ENCODE data around the gene NMNAT2. TPM values are rescaled to one million over a fixed set of nuclear protein-coding genes. Genes with fewer than 3 reads are reported as not detected.

The NMNAT2 gene
- total and polyA plus RNA-seq, 2 of the 8 experiments (the other 6 are each of a cell fraction or from before 2014, with no cell fraction given) = 6.5 to 20.9 TPM

DNA sequence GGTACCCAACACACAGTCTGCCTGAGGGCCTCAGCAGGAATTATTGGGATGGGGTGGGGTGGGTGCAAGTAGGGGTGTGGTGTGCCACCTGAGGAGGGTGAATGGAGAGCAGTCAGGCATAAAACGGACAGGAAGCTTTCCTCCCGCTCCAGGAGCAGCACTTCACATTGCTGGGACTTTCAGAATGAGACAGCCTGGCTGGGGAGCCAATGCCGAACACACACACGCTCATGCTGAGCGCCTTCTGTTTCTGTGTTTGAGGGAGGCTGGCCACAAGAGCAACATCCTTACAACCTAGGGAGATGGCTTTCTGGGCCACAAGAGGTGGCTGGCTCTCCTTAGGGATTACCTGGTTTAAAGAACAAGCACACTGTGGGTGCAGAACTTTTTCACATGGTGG is 134.1 kb downstream of the NMNAT2 start:
- CTCF ChIA-PET (ENCODE audit: partially characterized antibody) = interaction anchor here (0.6 to 6.8 kb wide), 9 partner anchors 7 to 319 kb away, joined by 3 to 84 read pairs (median 3); no protein-coding TSS in a partner anchor
- TF ChIP-seq CBX5 (IDR thresholded peaks at IDR 0.05; ENCODE audit: low read depth, low read length) = no peak
- TF ChIP-seq EP300 (IDR thresholded peaks at IDR 0.05; ENCODE audit: borderline replicate concordance in 1 of 2, low read depth in 2 of 2, low read length in 2 of 2) = no peak
- TF ChIP-seq YY1 (IDR thresholded peaks at IDR 0.05; ENCODE audit: low read depth, low read length) = no peak
- TF ChIP-seq, protein P1, sequence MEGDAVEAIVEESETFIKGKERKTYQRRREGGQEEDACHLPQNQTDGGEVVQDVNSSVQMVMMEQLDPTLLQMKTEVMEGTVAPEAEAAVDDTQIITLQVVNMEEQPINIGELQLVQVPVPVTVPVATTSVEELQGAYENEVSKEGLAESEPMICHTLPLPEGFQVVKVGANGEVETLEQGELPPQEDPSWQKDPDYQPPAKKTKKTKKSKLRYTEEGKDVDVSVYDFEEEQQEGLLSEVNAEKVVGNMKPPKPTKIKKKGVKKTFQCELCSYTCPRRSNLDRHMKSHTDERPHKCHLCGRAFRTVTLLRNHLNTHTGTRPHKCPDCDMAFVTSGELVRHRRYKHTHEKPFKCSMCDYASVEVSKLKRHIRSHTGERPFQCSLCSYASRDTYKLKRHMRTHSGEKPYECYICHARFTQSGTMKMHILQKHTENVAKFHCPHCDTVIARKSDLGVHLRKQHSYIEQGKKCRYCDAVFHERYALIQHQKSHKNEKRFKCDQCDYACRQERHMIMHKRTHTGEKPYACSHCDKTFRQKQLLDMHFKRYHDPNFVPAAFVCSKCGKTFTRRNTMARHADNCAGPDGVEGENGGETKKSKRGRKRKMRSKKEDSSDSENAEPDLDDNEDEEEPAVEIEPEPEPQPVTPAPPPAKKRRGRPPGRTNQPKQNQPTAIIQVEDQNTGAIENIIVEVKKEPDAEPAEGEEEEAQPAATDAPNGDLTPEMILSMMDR (IDR thresholded peaks at IDR 0.05; ENCODE audit: control extremely low read depth in 1 of 3, insufficient read depth in 1 of 3, low read depth in 1 of 3, low read length in 3 of 3) = no peak
- no peak for TF ChIP-seq EGR1 (IDR thresholded peaks at IDR 0.05; ENCODE audit: borderline replicate concordance, low read depth, low read length)
- TF ChIP-seq RXRA (IDR thresholded peaks at IDR 0.05; ENCODE audit: insufficient read depth, low read depth, low read length) = no peak
- no peak for TF ChIP-seq POLR2A (IDR thresholded peaks at IDR 0.05; ENCODE audit: control extremely low read depth in 1 of 2, low read depth in 2 of 2, low read length in 2 of 2)
- TF ChIP-seq E2F6 (IDR thresholded peaks at IDR 0.05) = no peak
- no peak for TF ChIP-seq TAF7 (optimal IDR thresholded peaks at IDR 0.05; ENCODE audit: borderline replicate concordance, low read depth, low read length)
- TF ChIP-seq RNF2 (IDR thresholded peaks at IDR 0.05; ENCODE audit: borderline replicate concordance, low read depth, low read length, missing control alignments, poor library complexity, severe bottlenecking) = no peak

More for the DNA sequence above, 134.1 kb downstream of the NMNAT2 start:
- Histone ChIP-seq H2AK5ac (ENCODE audit: low read depth, low read length) (no peak overlapping the region; the same call in 1 of the 2 replicates), H3K18ac (ENCODE audit: extremely low read depth, low read length) (no peak overlapping the region), H3K4me1 (replicated peaks in 1 of 4; ENCODE audit: control insufficient read depth in 3 of 4, insufficient read depth in 4 of 4, low read length in 3 of 4) (peaks cover 5 to 15% (median 9%) of the 10 kb centered on the region in 4 experiments), H3K4me2 (ENCODE audit: insufficient read depth in 1 of 2, low read depth in 2 of 2, low read length in 2 of 2) (no peak overlapping the region), H2BK20ac (ENCODE audit: low read length) (no peak overlapping the region), H3K27ac (ENCODE audit: low read depth, low read length) (no peak overlapping the region), H3K79me2 (ENCODE audit: control insufficient read depth in 1 of 2, insufficient read depth in 2 of 2, low read length in 2 of 2) (no peaks in the 10 kb centered on the region), H3K36me3 (ENCODE audit: control insufficient read depth in 2 of 4, insufficient read depth in 4 of 4, low read length in 3 of 4) (no peaks in the 10 kb centered on the region), H3K79me1 (ENCODE audit: low read depth, low read length) (no peaks in the 10 kb centered on the region), H2AFZ (ENCODE audit: low read length) (no peak overlapping the region), H4K8ac (ENCODE audit: extremely low read depth, insufficient read depth, low read length) (no peak overlapping the region), H3K23ac (ENCODE audit: insufficient read length) (no peak overlapping the region), H3K4ac (replicated peaks; ENCODE audit: insufficient read length, low read depth, low read length) (no peak overlapping the region), H3K23me2 (ENCODE audit: low read depth, low read length) (no peaks in the 10 kb centered on the region), H3K14ac (ENCODE audit: insufficient read length) (no peak overlapping the region), H3K4me3 (ENCODE audit: extremely low read depth in 1 of 4, insufficient read depth in 2 of 4, low read depth in 3 of 4, low read length in 4 of 4) (no peak overlapping the region), H2BK5ac (ENCODE audit: low read depth, low read length) (0 out of 2 replicates have a peak overlapping the region, but pooled peaks have one; percentile 60), H4K91ac (replicated peaks; ENCODE audit: insufficient read length, low read length) (no peak overlapping the region), H3K9me3 (ENCODE audit: insufficient read depth in 2 of 2, low read depth in 1 of 2, low read length in 1 of 2) (no peaks in the 10 kb centered on the region), H3K27me3 (replicated peaks in 1 of 4; ENCODE audit: control insufficient read depth in 3 of 4, extremely low read depth in 1 of 4, insufficient read depth in 3 of 4, low read length in 3 of 4) (no peaks in the 10 kb centered on the region), H2BK12ac (ENCODE audit: low read depth, low read length) (0 out of 2 replicates have a peak overlapping the region, but pooled peaks have one; percentile 2), H2BK15ac (ENCODE audit: low read length) (no peak overlapping the region), H4K5ac (ENCODE audit: insufficient read length, low read depth, low read length) (no peak overlapping the region), H4K20me1 (replicated peaks in 1 of 2; ENCODE audit: control insufficient read depth in 1 of 2, insufficient read depth in 2 of 2, low read length in 2 of 2) (no peaks in the 10 kb centered on the region), H3K56ac (replicated peaks; ENCODE audit: insufficient read length, low read depth, low read length) (no peak overlapping the region), H2BK120ac (replicated peaks; ENCODE audit: low read depth, low read length) (no peak overlapping the region), H3K9ac (replicated peaks in 1 of 4; ENCODE audit: extremely low read depth in 1 of 4, low read depth in 3 of 4, low read length in 3 of 4) (no peak overlapping the region)
- DNase-seq (ENCODE audit: low read depth in 1 of 2, low spot score in 2 of 2) (no peak), FAIRE-seq (no peak)
- POLR2A ChIA-PET (ENCODE audit: partially characterized antibody) = no interaction called here
- 92% methylated on average over 5 of the region's 5 CpGs; no CpG with 5 or more reads in 1 of the 2 experiments for WGBS, 2 experiments (ENCODE audit: extremely low coverage in 1 of 2, insufficient coverage in 1 of 2, insufficient read length in 1 of 2, insufficient replicate concordance in 2 of 2, low coverage in 1 of 2, low lambda C conversion rate in 2 of 2, missing lambda C conversion rate in 1 of 2)
